DOHH2 (cell line): ENCODE measurements around the gene SMARCA1.

Source experiments
- H3F3A ChIP-seq: fragments of 200-600 bp; sonication (generic), shearing (Covaris generic); 2 replicates; pipeline ENCODE4 v1.6.0; 2016; ENCODE audit warnings: antibody characterized with exemption, mild to moderate bottlenecking; ENCODE audit not compliant: control insufficient read depth, insufficient read depth
- H3K27ac ChIP-seq: fragments of 200-600 bp; sonication (generic); 2 replicates; pipeline ENCODE4 v1.5.1; 2014; ENCODE audit warnings: low read depth, mild to moderate bottlenecking, low read length, moderate library complexity
- H3K27me3 ChIP-seq: fragments of 200-600 bp; sonication (generic); 2 replicates; pipeline ENCODE4 v1.6.1; 2014; ENCODE audit warnings: mild to moderate bottlenecking, low read length, mixed read lengths; ENCODE audit not compliant: control insufficient read depth
- H3K36me3 ChIP-seq: fragments of 200-600 bp; sonication (generic); 2 replicates; pipeline ENCODE4 v1.6.1; 2014; ENCODE audit warnings: mild to moderate bottlenecking, low read length, moderate library complexity, mixed read lengths; ENCODE audit not compliant: control insufficient read depth
- H3K4me1 ChIP-seq: fragments of 200-600 bp; sonication (generic); 2 replicates; pipeline ENCODE4 v1.6.1; 2014; ENCODE audit warnings: mild to moderate bottlenecking, low read length, mixed read lengths; ENCODE audit not compliant: control insufficient read depth
- H3K4me2 ChIP-seq: fragments of 200-600 bp; sonication (generic); 2 replicates; pipeline ENCODE4 v1.6.0; 2014; ENCODE audit warnings: mild to moderate bottlenecking, low read length, moderate library complexity
- H3K4me3 ChIP-seq: fragments of 200-600 bp; sonication (generic); 2 replicates; pipeline ENCODE4 v1.5.1; 2014; ENCODE audit warnings: mild to moderate bottlenecking, low read length, mixed read lengths
- H3K79me2 ChIP-seq: fragments of 200-600 bp; sonication (generic); 2 replicates; pipeline ENCODE4 v1.6.1; 2014; ENCODE audit warnings: mild to moderate bottlenecking, low read length, mixed read lengths; ENCODE audit not compliant: control insufficient read depth
- H3K9me2 ChIP-seq: fragments of 200-600 bp; sonication (generic); replicated peaks from 2 replicates; pipeline ENCODE4 v1.6.1; 2014; ENCODE audit warnings: mild to moderate bottlenecking, low read length, mixed read lengths; ENCODE audit not compliant: control insufficient read depth
- H3K9me3 ChIP-seq: fragments of 200-600 bp; sonication (generic); 2 replicates; pipeline ENCODE4 v1.6.1; 2014; ENCODE audit warnings: antibody characterized with exemption, low read length, mixed read lengths; ENCODE audit not compliant: control insufficient read depth, insufficient read depth
- H4K20me1 ChIP-seq: fragments of 200-600 bp; sonication (generic); 2 replicates; pipeline ENCODE4 v1.6.0; 2014; ENCODE audit warnings: low read depth, mild to moderate bottlenecking, antibody characterized with exemption, low read length, moderate library complexity; ENCODE audit not compliant: control insufficient read depth, insufficient read depth
- EZH2phosphoT487 ChIP-seq: fragments of 200-600 bp; sonication (generic); IDR thresholded peaks from 2 replicates; pipeline ENCODE4 v1.6.1; 2017; ENCODE audit warnings: borderline replicate concordance, mild to moderate bottlenecking, antibody characterized with exemption, low read length, moderate library complexity, mixed read lengths
- TF ChIP-seq, protein P1 (sequence below): fragments of 200-600 bp; sonication (generic); IDR thresholded peaks from one replicate; pipeline ENCODE4 v1.5.1; 2014; ENCODE audit warnings: antibody characterized with exemption, mild to moderate bottlenecking, low read depth, low read length; ENCODE audit not compliant: poor library complexity, severe bottlenecking

SMARCA1 gene

DNA sequence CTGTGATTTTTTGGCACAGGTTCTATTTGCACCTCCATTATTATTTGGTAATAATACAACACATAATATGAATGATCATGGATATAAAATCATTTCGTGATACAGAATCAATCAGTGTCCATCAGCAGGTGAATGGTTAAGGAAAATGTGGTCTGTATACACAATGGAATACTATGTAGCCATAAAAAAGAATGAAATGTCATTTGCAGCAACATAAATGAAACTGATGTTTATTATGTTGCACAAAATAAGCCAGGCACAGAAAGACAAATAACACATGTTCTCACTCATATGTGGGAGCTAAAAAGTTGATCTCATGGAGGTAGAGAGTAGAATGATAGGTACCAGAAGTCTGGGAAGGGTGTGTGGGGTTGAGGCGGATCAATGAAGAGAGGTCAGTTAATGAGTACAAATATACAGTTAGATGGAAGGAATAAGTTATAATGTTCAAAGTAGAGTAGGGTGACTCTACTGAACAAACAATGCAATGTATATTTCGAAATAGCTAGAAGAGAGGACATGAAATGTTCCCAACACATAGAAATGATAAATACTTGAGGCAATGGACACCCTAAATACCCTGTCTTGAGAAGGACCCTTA is 1.1 kb upstream of the SMARCA1 start:
- Histone ChIP-seq H3K9me2 (no peaks in the 10 kb centered on the region), H3K4me1 (no peaks in the 10 kb centered on the region), H3K36me3 (no peaks in the 10 kb centered on the region), H3K27me3 (no peaks in the 10 kb centered on the region), H3F3A (no peaks in the 10 kb centered on the region), H4K20me1 (no peaks in the 10 kb centered on the region), H3K79me2 (no peaks in the 10 kb centered on the region), H3K4me2 (no peak overlapping the region), H3K9me3 (no peaks in the 10 kb centered on the region), H3K4me3 (no peak overlapping the region), H3K27ac (no peak overlapping the region)
- no peak for TF ChIP-seq EZH2phosphoT487
- TF ChIP-seq, protein P1, sequence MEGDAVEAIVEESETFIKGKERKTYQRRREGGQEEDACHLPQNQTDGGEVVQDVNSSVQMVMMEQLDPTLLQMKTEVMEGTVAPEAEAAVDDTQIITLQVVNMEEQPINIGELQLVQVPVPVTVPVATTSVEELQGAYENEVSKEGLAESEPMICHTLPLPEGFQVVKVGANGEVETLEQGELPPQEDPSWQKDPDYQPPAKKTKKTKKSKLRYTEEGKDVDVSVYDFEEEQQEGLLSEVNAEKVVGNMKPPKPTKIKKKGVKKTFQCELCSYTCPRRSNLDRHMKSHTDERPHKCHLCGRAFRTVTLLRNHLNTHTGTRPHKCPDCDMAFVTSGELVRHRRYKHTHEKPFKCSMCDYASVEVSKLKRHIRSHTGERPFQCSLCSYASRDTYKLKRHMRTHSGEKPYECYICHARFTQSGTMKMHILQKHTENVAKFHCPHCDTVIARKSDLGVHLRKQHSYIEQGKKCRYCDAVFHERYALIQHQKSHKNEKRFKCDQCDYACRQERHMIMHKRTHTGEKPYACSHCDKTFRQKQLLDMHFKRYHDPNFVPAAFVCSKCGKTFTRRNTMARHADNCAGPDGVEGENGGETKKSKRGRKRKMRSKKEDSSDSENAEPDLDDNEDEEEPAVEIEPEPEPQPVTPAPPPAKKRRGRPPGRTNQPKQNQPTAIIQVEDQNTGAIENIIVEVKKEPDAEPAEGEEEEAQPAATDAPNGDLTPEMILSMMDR: no peak

DNA sequence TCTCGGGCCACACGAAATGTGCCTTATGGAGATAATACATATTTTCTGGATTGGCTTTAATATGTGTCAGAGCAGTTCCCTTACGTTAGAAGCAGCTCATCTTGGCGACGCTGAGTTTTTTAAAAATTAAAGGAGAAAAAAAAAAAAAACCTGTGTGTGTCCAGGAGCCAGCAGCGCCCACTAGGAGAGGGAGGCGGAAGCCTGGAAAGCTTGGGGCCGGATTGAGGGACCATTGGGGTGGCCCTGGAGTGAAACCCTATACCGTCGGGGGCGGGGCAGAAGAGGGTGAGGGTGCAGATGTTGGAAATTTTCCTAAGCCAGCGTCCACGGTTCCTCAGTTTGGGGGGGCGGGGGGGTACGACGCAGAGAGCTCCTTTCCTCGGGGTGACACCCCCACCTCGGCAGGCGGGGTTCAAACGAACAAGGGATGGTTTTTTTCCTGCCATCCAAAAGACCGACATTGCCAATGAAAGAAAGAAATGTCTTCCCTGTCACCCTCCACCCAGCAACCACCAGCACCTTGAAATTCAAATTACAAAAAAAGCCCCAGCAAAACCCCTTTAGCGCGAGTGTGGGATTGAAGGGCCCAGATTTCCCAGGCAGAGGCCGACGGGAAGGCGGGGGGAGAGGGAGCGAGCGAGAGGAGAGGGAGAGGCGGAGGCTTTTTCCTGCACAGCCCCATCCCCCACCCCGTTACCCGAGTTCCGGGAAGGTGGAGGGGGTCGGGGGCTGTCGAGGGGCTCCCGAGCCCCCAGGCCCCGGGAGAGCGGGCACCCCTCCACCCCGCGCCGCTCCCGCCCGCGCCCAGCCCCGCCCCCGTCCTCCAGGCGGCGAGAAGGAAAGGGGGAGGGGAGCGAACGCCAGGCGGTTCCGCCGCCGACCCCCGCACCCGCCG is 859 bp downstream of the SMARCA1 start:
- Histone ChIP-seq H3K9me2 (no peaks in the 10 kb centered on the region), H3K4me2 (no peak overlapping the region), H3K79me2 (no peaks in the 10 kb centered on the region), H3F3A (no peaks in the 10 kb centered on the region), H3K27ac (no peak overlapping the region), H3K4me3 (no peak overlapping the region), H3K4me1 (no peaks in the 10 kb centered on the region), H3K9me3 (no peaks in the 10 kb centered on the region), H4K20me1 (no peaks in the 10 kb centered on the region), H3K36me3 (no peaks in the 10 kb centered on the region), H3K27me3 (no peaks in the 10 kb centered on the region)
- TF ChIP-seq, protein P1: no peak
- TF ChIP-seq EZH2phosphoT487: no peak

DNA sequence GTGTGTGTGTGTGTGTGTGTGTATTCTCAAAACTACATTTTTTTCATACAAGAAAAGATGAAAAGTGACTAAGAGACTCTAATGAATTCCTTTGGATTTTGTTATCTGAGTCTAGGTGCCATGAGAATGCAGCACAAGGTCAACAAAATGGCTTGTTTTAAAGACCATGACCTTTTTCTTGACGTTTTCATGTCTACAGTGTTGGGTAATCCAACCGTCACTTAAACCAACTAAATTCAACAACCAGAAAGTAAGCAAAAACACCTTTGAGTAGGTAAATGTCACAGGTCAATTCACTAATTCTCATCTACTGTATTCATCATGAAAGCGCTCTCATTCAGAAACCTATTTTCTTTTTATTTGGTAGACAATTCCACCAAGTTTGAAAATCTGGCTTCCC is 3.1 kb downstream of the SMARCA1 start:
- H3K4me3 ChIP-seq: no peak overlapping the region
- H3K79me2 ChIP-seq: no peaks in the 10 kb centered on the region
- no peaks in the 10 kb centered on the region for H3K36me3 ChIP-seq
- H3K27ac ChIP-seq: no peak overlapping the region
- H3K4me1 ChIP-seq: no peaks in the 10 kb centered on the region
- no peak for TF ChIP-seq EZH2phosphoT487
- TF ChIP-seq, protein P1: no peak
- H3F3A ChIP-seq: no peaks in the 10 kb centered on the region
- H4K20me1 ChIP-seq: no peaks in the 10 kb centered on the region
- H3K27me3 ChIP-seq: no peaks in the 10 kb centered on the region
- no peaks in the 10 kb centered on the region for H3K9me2 ChIP-seq
- no peaks in the 10 kb centered on the region for H3K9me3 ChIP-seq
- no peak overlapping the region for H3K4me2 ChIP-seq
